ENCODE data around the gene COA5.

GRCh38 chr2:98592565-98592964 lies 15.7 kb downstream of the COA5 start:
- TF ChIP-seq CTCF (IDR thresholded peaks at IDR 0.05 in 8 of 11, conservative IDR thresholded peaks at IDR 0.05 in 3 of 11) (no peak), POLR2A (IDR thresholded peaks at IDR 0.05) (no peak), POLR2AphosphoS5 (IDR thresholded peaks at IDR 0.05) (peak in 1 of 3 donors; percentile 10)
